Upper lobe of left lung (tissue), 4 donors: Measurements from ENCODE around the gene PTPN5.

Source experiments
- CTCF ChIP-seq, 6 experiments: fragments of 450-650 bp in 4 of 6; fragments of 200-600 bp in 2 of 6; sonication (generic) in 2 of 6; IDR thresholded peaks; one replicate each; pipeline ENCODE4 v1.5.1; 2016 to 2019; ENCODE audit warnings: antibody characterized with exemption in 6 of 6
- POLR2A ChIP-seq, 4 donors: fragments of 450-650 bp; IDR thresholded peaks; one replicate each; pipeline ENCODE4 v1.5.1; 2016 to 2017; ENCODE audit warnings: antibody characterized with exemption in 4 of 4, mild to moderate bottlenecking in 2 of 4

GRCh38 chr11:18743365-18743764 lies 48.2 kb downstream of the PTPN5 start:
- no peak for TF ChIP-seq CTCF (IDR thresholded peaks at IDR 0.05)
- no peak for TF ChIP-seq POLR2A (IDR thresholded peaks at IDR 0.05)
